Body of pancreas (tissue), 4 donors: ENCODE measurements around the gene CAMK4. TPM values are rescaled to one million over a fixed set of nuclear protein-coding genes. Genes with fewer than 3 reads are reported as not detected.

Experiments used
- ATAC-seq: fragments of 150-250 bp; one replicate; pipeline ENCODE4 v1.9.1; 2016
- DNase-seq, 4 donors: peaks; one replicate each; pipeline ENCODE4 v3.0.0-alpha.2; 2019
- H3K27ac ChIP-seq, 4 donors: fragments of 200-600 bp; sonication (generic); 1 replicate in 3 of 4; 2 replicates in 1 of 4; pipeline versions ENCODE4 v1.5.1 to v1.6.1; 2016 to 2019; ENCODE audit warnings: mild to moderate bottlenecking in 1 of 4, mixed read lengths in 1 of 4, moderate library complexity in 1 of 4
- H3K27me3 ChIP-seq, 2 donors: fragments of 200-600 bp; sonication (generic); one replicate each; pipeline ENCODE4 v1.6.0; 2016; ENCODE audit warnings: mild to moderate bottlenecking in 1 of 2
- H3K36me3 ChIP-seq, 2 donors: fragments of 200-600 bp; sonication (generic); replicated peaks in 1 of 2; 2 replicates each; pipeline ENCODE4 v1.5.1; 2016; ENCODE audit warnings: low read depth in 2 of 2; ENCODE audit not compliant: insufficient read depth in 1 of 2
- H3K4me1 ChIP-seq: fragments of 200-600 bp; sonication (generic); one replicate; pipeline ENCODE4 v1.6.0; 2016
- H3K4me3 ChIP-seq, 2 donors: fragments of 200-600 bp; sonication (generic); 1 replicate in 1 of 2; 2 replicates in 1 of 2; pipeline ENCODE4 v1.5.1; 2016 to 2019
- H3K9me3 ChIP-seq, 3 donors: fragments of 200-600 bp; sonication (generic); 1 replicate in 2 of 3; 2 replicates in 1 of 3; pipeline ENCODE4 v1.5.1; 2016
- POLR2A ChIP-seq, 3 donors: fragments of 450-650 bp; IDR thresholded peaks; one replicate each; pipeline ENCODE4 v1.6.1; 2016; ENCODE audit warnings: antibody characterized with exemption in 3 of 3, mild to moderate bottlenecking in 2 of 3
- WGBS, 2 donors: methylation state at CpG; one replicate each; pipeline ENCODE4 v1.1.5; 2017; 5-methylcytosine and 5-hydroxymethylcytosine counted together
- intact Hi-C: fragments of 100-400 bp; cut with DNase I; formaldehyde crosslinking; loops from one replicate; pipeline ENCODE4 v1.15.1; 2023
- total RNA-seq, 2 donors: library from RNA; depleted of rRNA; stranded (reverse); fragments of >200 nt; gene quantifications; one replicate each; pipeline ENCODE4 v1.1.0, GENCODE V29; 2016
- TF ChIP-seq, protein P1 (sequence below), 7 experiments: fragments of 450-650 bp in 4 of 7; fragments of 200-600 bp in 3 of 7; sonication (generic) in 3 of 7; IDR thresholded peaks; one replicate each; pipeline ENCODE4 v1.5.1; 2016 to 2019; ENCODE audit warnings: antibody characterized with exemption in 7 of 7

Gene CAMK4
- total RNA-seq, 2 donors from 2014 or later: 0.78 TPM; not detected in 1

DNA sequence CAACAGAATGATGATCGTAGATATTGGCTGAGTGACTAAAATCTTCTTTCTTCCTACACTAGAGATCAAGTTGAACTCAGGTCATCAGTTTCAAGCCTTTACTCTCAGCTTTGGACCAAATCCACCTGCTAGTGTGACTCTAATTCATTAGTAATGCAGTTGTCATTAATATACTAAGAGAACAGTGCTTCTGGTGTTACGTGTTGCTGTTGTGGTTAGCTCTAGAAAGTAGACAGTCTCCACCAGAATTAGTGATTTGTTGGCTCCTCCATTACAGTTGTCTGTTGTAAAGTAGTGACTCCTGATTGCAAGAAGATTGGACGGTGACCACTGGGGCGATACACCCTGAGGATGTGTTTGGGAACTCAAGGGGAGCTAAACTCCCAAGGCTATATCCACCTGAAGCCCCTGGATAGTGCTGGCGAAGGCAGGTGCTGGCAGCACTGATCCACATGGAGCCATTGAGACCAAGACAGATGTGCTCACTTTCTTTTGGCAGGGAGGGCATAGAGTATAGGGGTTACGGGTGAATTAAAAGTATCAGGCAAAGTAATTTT is 3.1 kb downstream of the CAMK4 start:
- H3K4me1 ChIP-seq: peaks cover 16% of the 10 kb centered on the region
- H3K9me3 ChIP-seq: no peaks in the 10 kb centered on the region
- intact Hi-C loops: no loop called here
- H3K27me3 ChIP-seq: peaks cover 0 to 3% of the 10 kb centered on the region in 2 donors
- no peak overlapping the region for H3K27ac ChIP-seq
- no peak for ATAC-seq
- DNase-seq: no peak
- WGBS, 2 donors: 76 to 78% methylated on average over 6 of the region's 6 CpGs
- H3K36me3 ChIP-seq: no peaks in the 10 kb centered on the region
- no peak for TF ChIP-seq POLR2A (IDR thresholded peaks at IDR 0.05)
- TF ChIP-seq, protein P1, sequence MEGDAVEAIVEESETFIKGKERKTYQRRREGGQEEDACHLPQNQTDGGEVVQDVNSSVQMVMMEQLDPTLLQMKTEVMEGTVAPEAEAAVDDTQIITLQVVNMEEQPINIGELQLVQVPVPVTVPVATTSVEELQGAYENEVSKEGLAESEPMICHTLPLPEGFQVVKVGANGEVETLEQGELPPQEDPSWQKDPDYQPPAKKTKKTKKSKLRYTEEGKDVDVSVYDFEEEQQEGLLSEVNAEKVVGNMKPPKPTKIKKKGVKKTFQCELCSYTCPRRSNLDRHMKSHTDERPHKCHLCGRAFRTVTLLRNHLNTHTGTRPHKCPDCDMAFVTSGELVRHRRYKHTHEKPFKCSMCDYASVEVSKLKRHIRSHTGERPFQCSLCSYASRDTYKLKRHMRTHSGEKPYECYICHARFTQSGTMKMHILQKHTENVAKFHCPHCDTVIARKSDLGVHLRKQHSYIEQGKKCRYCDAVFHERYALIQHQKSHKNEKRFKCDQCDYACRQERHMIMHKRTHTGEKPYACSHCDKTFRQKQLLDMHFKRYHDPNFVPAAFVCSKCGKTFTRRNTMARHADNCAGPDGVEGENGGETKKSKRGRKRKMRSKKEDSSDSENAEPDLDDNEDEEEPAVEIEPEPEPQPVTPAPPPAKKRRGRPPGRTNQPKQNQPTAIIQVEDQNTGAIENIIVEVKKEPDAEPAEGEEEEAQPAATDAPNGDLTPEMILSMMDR (IDR thresholded peaks at IDR 0.05): no peak
- H3K4me3 ChIP-seq: no peak overlapping the region

DNA sequence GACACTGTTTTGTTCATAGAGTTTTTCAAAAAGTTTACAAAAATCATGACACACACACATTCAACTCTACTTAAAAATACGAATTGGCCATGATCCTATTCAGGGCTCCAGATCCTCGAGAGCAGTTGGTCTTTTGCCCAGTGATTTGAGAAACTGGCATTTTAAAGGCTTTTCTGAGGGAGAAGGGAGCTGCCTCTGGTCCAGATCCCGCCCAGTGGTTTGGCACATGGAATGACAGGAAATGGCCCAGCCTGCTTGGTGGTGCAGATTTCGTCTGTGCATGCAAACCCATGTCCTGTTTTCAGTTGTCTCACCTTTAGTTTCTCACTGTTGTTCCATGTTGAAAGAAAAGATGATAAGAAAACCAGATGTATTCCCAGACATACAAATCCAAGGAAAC is 3.6 kb downstream of the CAMK4 start:
- Histone ChIP-seq H3K27me3 (peaks cover 0 to 3% of the 10 kb centered on the region in 2 donors), H3K9me3 (no peaks in the 10 kb centered on the region), H3K36me3 (no peaks in the 10 kb centered on the region), H3K4me1 (peaks cover 16% of the 10 kb centered on the region), H3K4me3 (no peak overlapping the region), H3K27ac (no peak overlapping the region)
- intact Hi-C loops: no loop called here
- no peak for ATAC-seq
- 44 to 62% methylated on average over 4 of the region's 4 CpGs for WGBS, 2 donors
- DNase-seq: no peak
- TF ChIP-seq, protein P1 (IDR thresholded peaks at IDR 0.05): no peak
- TF ChIP-seq POLR2A (IDR thresholded peaks at IDR 0.05): no peak

DNA sequence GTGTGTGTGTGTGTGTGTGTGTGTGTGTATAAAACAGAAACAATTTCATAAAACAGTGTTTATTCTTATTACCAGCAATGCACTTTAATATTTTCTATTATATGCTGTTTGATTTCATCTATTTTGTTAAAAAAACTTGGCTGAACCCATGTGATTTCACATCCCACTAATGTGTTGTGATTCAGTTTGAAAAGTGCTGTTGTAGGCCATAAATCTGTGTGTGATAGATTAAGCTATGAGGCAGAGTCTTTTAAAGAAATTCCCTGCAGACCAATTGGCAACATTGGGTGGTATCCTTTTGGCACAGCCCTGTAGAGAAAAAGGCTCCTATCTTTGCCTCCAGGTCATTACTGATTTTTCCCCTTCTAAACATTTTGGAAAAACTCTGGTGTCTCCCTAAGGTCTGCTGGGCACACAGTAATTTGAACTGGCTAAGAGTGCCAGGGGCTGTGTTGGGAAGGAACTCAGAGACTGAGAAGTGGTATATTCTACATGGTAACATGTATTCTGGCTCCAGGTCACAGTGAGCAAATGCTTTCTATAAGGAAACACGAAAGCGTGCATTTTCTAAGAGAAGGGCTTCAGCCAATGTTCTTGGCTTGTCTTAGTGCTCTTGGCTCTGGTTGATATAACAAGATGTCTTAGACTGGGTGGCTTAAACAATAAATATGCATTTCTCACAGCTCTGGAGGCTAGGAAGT is 4.5 kb downstream of the CAMK4 start:
- no peak for ATAC-seq

DNA sequence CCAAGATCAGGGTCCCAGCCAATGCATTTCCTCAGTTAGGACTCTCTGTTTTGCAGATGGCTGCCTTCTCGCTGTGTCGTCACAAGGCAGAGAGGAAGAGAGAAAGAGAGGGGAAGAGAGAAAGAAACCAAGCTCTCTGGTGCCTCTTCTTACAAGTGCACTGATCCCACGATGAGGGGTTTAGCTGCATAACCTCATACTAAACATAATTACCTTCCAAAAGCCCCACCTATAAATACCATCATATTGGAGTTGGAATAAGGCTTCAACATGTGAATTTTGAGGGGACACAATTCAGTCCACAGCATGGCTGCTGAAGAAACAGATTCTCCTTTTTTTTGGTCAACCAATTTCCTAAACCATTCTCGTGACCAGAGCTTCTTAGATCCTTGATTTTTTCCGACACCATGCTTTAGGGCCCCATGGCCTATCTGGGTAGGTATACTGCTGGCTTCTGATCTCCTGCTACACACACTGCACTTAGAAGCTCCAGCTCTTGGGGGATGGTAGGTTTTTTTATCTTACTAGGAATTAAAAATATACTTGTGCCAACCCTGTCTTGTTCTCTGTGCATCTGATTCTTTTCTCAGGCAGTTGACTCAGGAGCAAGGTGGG is 5.1 kb downstream of the CAMK4 start:
- TF ChIP-seq, protein P1 (IDR thresholded peaks at IDR 0.05): no peak
- no peak for TF ChIP-seq POLR2A (IDR thresholded peaks at IDR 0.05)
- Histone ChIP-seq H3K27me3 (peaks cover 0 to 3% of the 10 kb centered on the region in 2 donors), H3K27ac (no peak overlapping the region), H3K9me3 (no peaks in the 10 kb centered on the region), H3K36me3 (no peaks in the 10 kb centered on the region), H3K4me3 (no peak overlapping the region), H3K4me1 (peaks cover 7% of the 10 kb centered on the region)
- ATAC-seq (no peak), DNase-seq (no peak)
- WGBS, 2 donors: 76 to 82% methylated on average over 5 of the region's 5 CpGs
- intact Hi-C loops: no loop called here

More for the DNA sequence above, 4.5 kb downstream of the CAMK4 start:
- Histone ChIP-seq H3K4me1 (peaks cover 13% of the 10 kb centered on the region), H3K27me3 (peaks cover 0 to 3% of the 10 kb centered on the region in 2 donors), H3K27ac (no peak overlapping the region), H3K9me3 (no peaks in the 10 kb centered on the region), H3K4me3 (no peak overlapping the region), H3K36me3 (no peaks in the 10 kb centered on the region)
- no peak for DNase-seq
- 87 to 96% methylated on average over 2 of the region's 2 CpGs for WGBS, 2 donors
- TF ChIP-seq, protein P1 (IDR thresholded peaks at IDR 0.05): no peak
- no peak for TF ChIP-seq POLR2A (IDR thresholded peaks at IDR 0.05)
- intact Hi-C loops: no loop called here
